H1 (cell line): ENCODE results near the gene EGFLAM. TPM values are rescaled to one million over a fixed set of nuclear protein-coding genes. Genes with fewer than 3 reads are reported as not detected.

Experiments used
- CTCF ChIA-PET: fragments of 300-600 bp; sonication (Branson Sonifier 250); formaldehyde crosslinking; loops from one replicate; lab custom pipeline; 2021; ENCODE audit not compliant: partially characterized antibody; lab: Charles Lee
- POLR2A ChIA-PET: fragments of 300-600 bp; sonication (Branson Sonifier 250); formaldehyde crosslinking; loops from one replicate; lab custom pipeline; 2021; ENCODE audit warnings: inconsistent platforms; ENCODE audit not compliant: partially characterized antibody; lab: Charles Lee
- DNase-seq, 2 experiments: peaks; one replicate each; pipeline versions ENCODE4 v3.0.0 to v3.0.0-alpha.2; 2010 to 2022; ENCODE audit warnings: low spot score in 2 of 2, low read depth in 1 of 2, mixed read lengths in 1 of 2
- FAIRE-seq: peaks from 2 replicates; lab custom pipeline; 2011; peaks lifted over from hg19 to GRCh38; lab: Jason Lieb, UNC
- H2AFZ ChIP-seq: 2 replicates; pipeline ENCODE4 v1.8.1; 2012; ENCODE audit warnings: low read length, inconsistent platforms
- H2AK5ac ChIP-seq: 2 replicates; pipeline ENCODE4 v1.6.1; 2013; ENCODE audit warnings: low read depth, low read length
- H2BK120ac ChIP-seq: replicated peaks from 2 replicates; pipeline ENCODE3; 2013; ENCODE audit warnings: low read depth, low read length, inconsistent platforms
- H2BK12ac ChIP-seq: 2 replicates; pipeline ENCODE4 v1.6.1; 2013; ENCODE audit warnings: low read depth, low read length
- H2BK15ac ChIP-seq: 2 replicates; pipeline ENCODE4 v1.6.1; 2013; ENCODE audit warnings: low read length
- H2BK20ac ChIP-seq: 2 replicates; pipeline ENCODE4 v1.6.1; 2013; ENCODE audit warnings: low read length
- H2BK5ac ChIP-seq: 2 replicates; pipeline ENCODE4 v1.6.1; 2013; ENCODE audit warnings: low read depth, low read length
- H3K14ac ChIP-seq: 2 replicates; pipeline ENCODE4 v1.6.1; 2013; ENCODE audit warnings: inconsistent platforms; ENCODE audit not compliant: insufficient read length
- H3K18ac ChIP-seq: 2 replicates; pipeline ENCODE4 v1.6.1; 2013; ENCODE audit warnings: low read length; ENCODE audit errors: extremely low read depth
- H3K23ac ChIP-seq: 2 replicates; pipeline ENCODE4 v1.6.1; 2013; ENCODE audit warnings: inconsistent platforms; ENCODE audit not compliant: insufficient read length
- H3K23me2 ChIP-seq: 2 replicates; pipeline ENCODE4 v1.6.1; 2013; ENCODE audit warnings: low read depth, low read length
- H3K27ac ChIP-seq: 2 replicates; pipeline ENCODE4 v1.6.1; 2011; ENCODE audit warnings: low read depth, low read length, inconsistent platforms
- H3K27me3 ChIP-seq, 4 experiments: replicated peaks in 1 of 4; 1 replicate in 1 of 4; 2 replicates in 3 of 4; pipeline versions ENCODE4 v1.6.1 to v1.8.1; 2011 to 2013; ENCODE audit warnings: low read length in 3 of 4, mild to moderate bottlenecking in 3 of 4, inconsistent platforms in 2 of 4, mixed read lengths in 2 of 4, moderate library complexity in 1 of 4; ENCODE audit not compliant: control insufficient read depth in 3 of 4, insufficient read depth in 3 of 4; ENCODE audit errors: extremely low read depth in 1 of 4
- H3K36me3 ChIP-seq, 4 experiments: 2 replicates each; pipeline versions ENCODE4 v1.6.1 to v1.8.1; 2011 to 2013; ENCODE audit warnings: mild to moderate bottlenecking in 4 of 4, low read length in 3 of 4, moderate library complexity in 2 of 4, control low read depth in 1 of 4, inconsistent platforms in 1 of 4; ENCODE audit not compliant: insufficient read depth in 4 of 4, control insufficient read depth in 2 of 4
- H3K4ac ChIP-seq: replicated peaks from 2 replicates; pipeline ENCODE3; 2013; ENCODE audit warnings: low read length, low read depth, mixed read lengths, inconsistent platforms; ENCODE audit not compliant: insufficient read length
- H3K4me1 ChIP-seq, 4 experiments: replicated peaks in 1 of 4; 1 replicate in 1 of 4; 2 replicates in 3 of 4; pipeline versions ENCODE4 v1.6.1 to v1.8.1; 2011 to 2013; ENCODE audit warnings: low read length in 3 of 4, inconsistent platforms in 2 of 4, mixed read lengths in 1 of 4; ENCODE audit not compliant: insufficient read depth in 4 of 4, control insufficient read depth in 3 of 4
- H3K4me2 ChIP-seq, 2 experiments: 2 replicates each; pipeline versions ENCODE4 v1.6.1 to v1.8.1; 2011 to 2013; ENCODE audit warnings: low read depth in 2 of 2, low read length in 2 of 2, control low read depth in 1 of 2, inconsistent platforms in 1 of 2, mild to moderate bottlenecking in 1 of 2; ENCODE audit not compliant: insufficient read depth in 1 of 2
- H3K4me3 ChIP-seq, 4 experiments: fragments of 200-600, 300-600 bp in 1 of 4; sonication (generic), shearing (Covaris generic), sonication (Bioruptor Twin) in 1 of 4; 2 replicates each; pipeline versions ENCODE4 v1.5.1 to v1.8.1; 2011 to 2016; ENCODE audit warnings: low read length in 4 of 4, low read depth in 3 of 4, control low read depth in 2 of 4, inconsistent platforms in 2 of 4, mild to moderate bottlenecking in 2 of 4, mixed read lengths in 1 of 4, moderate library complexity in 1 of 4; ENCODE audit not compliant: insufficient read depth in 2 of 4; ENCODE audit errors: extremely low read depth in 1 of 4
- H3K56ac ChIP-seq: replicated peaks from 2 replicates; pipeline ENCODE3; 2013; ENCODE audit warnings: low read depth, mild to moderate bottlenecking, mixed read lengths, low read length, inconsistent platforms; ENCODE audit not compliant: insufficient read length
- H3K79me1 ChIP-seq: 2 replicates; pipeline ENCODE4 v1.6.1; 2013; ENCODE audit warnings: low read depth, low read length, control low read depth
- H3K79me2 ChIP-seq, 2 experiments: 2 replicates each; pipeline versions ENCODE4 v1.6.1 to v1.8.1; 2012 to 2013; ENCODE audit warnings: low read length in 2 of 2, mild to moderate bottlenecking in 2 of 2, inconsistent platforms in 1 of 2; ENCODE audit not compliant: insufficient read depth in 2 of 2, control insufficient read depth in 1 of 2
- H3K9ac ChIP-seq, 4 experiments: replicated peaks in 1 of 4; 1 replicate in 1 of 4; 2 replicates in 3 of 4; pipeline versions ENCODE4 v1.6.1 to v1.8.1; 2011 to 2013; ENCODE audit warnings: low read depth in 3 of 4, low read length in 3 of 4, control low read depth in 2 of 4, mild to moderate bottlenecking in 2 of 4, moderate library complexity in 2 of 4, inconsistent platforms in 1 of 4; ENCODE audit errors: extremely low read depth in 1 of 4
- H3K9me3 ChIP-seq, 2 experiments: 2 replicates each; pipeline versions ENCODE4 v1.6.1 to v1.8.1; 2012 to 2013; ENCODE audit warnings: mild to moderate bottlenecking in 2 of 2, moderate library complexity in 2 of 2, control low read depth in 1 of 2, inconsistent platforms in 1 of 2, low read depth in 1 of 2, low read length in 1 of 2, mixed read lengths in 1 of 2; ENCODE audit not compliant: insufficient read depth in 2 of 2
- H4K20me1 ChIP-seq, 2 experiments: replicated peaks in 1 of 2; 2 replicates each; pipeline versions ENCODE3 to v1.8.1; 2011 to 2013; ENCODE audit warnings: inconsistent platforms in 2 of 2, low read length in 2 of 2, mild to moderate bottlenecking in 1 of 2; ENCODE audit not compliant: insufficient read depth in 2 of 2, control insufficient read depth in 1 of 2
- H4K5ac ChIP-seq: 2 replicates; pipeline ENCODE4 v1.6.1; 2013; ENCODE audit warnings: low read length, low read depth, mixed read lengths, inconsistent platforms; ENCODE audit not compliant: insufficient read length
- H4K8ac ChIP-seq: 2 replicates; pipeline ENCODE4 v1.8.0; 2013; ENCODE audit warnings: mild to moderate bottlenecking, moderate library complexity, low read length, inconsistent platforms; ENCODE audit not compliant: insufficient read depth; ENCODE audit errors: extremely low read depth
- H4K91ac ChIP-seq: replicated peaks from 2 replicates; pipeline ENCODE3; 2013; ENCODE audit warnings: low read length, mixed read lengths, inconsistent platforms; ENCODE audit not compliant: insufficient read length
- ASH2L ChIP-seq: fragments of 200-600, 300-600 bp; sonication (generic); IDR thresholded peaks from one replicate; pipeline ENCODE4 v1.7.1; 2017; ENCODE audit warnings: low read length
- CHD2 ChIP-seq: IDR thresholded peaks from 2 replicates; pipeline ENCODE4 v1.6.1; 2012; ENCODE audit warnings: low read length, improper control_type of control experiment
- CTCF ChIP-seq, 3 experiments: IDR thresholded peaks; 1 replicate in 2 of 3; 2 replicates in 1 of 3; pipeline versions ENCODE4 v1.5.1 to v1.6.1; 2011; ENCODE audit warnings: low read length in 3 of 3, mild to moderate bottlenecking in 3 of 3, inconsistent platforms in 2 of 3, low read depth in 1 of 3, moderate library complexity in 1 of 3; ENCODE audit not compliant: insufficient read depth in 1 of 3; ENCODE audit errors: control extremely low read depth in 1 of 3
- EP300 ChIP-seq, 2 experiments: IDR thresholded peaks; 1 replicate in 1 of 2; 2 replicates in 1 of 2; pipeline ENCODE4 v1.6.1; 2011 to 2012; ENCODE audit warnings: low read depth in 2 of 2, low read length in 2 of 2, mild to moderate bottlenecking in 2 of 2, borderline replicate concordance in 1 of 2, inconsistent platforms in 1 of 2, moderate library complexity in 1 of 2
- EZH2 ChIP-seq: fragments of 200-600 bp; sonication (generic); IDR thresholded peaks from 2 replicates; pipeline ENCODE4 v1.7.1; 2012; ENCODE audit warnings: low read depth, mild to moderate bottlenecking, moderate library complexity, low read length, inconsistent platforms; ENCODE audit not compliant: severe bottlenecking
- HDAC2 ChIP-seq, 2 experiments: fragments of 300-600 bp in 1 of 2; sonication (generic) in 1 of 2; IDR thresholded peaks; 2 replicates each; pipeline ENCODE4 v1.6.1; 2011 to 2012; ENCODE audit warnings: low read depth in 2 of 2, low read length in 2 of 2, mild to moderate bottlenecking in 2 of 2, moderate library complexity in 2 of 2, borderline replicate concordance in 1 of 2, inconsistent platforms in 1 of 2
- NRF1 ChIP-seq: IDR thresholded peaks from 2 replicates; pipeline ENCODE4 v1.6.1; 2011; ENCODE audit warnings: mild to moderate bottlenecking, low read depth, low read length, improper control_type of control experiment
- POLR2A ChIP-seq, 2 experiments: IDR thresholded peaks; 1 replicate in 1 of 2; 2 replicates in 1 of 2; pipeline ENCODE4 v1.6.1; 2011; ENCODE audit warnings: low read depth in 2 of 2, low read length in 2 of 2, mild to moderate bottlenecking in 2 of 2; ENCODE audit errors: control extremely low read depth in 1 of 2
- RXRA ChIP-seq: IDR thresholded peaks from 2 replicates; pipeline ENCODE4 v1.6.1; 2011; ENCODE audit warnings: low read depth, mild to moderate bottlenecking, low read length, moderate library complexity; ENCODE audit not compliant: insufficient read depth
- TCF12 ChIP-seq: IDR thresholded peaks from 2 replicates; pipeline ENCODE4 v1.6.1; 2011; ENCODE audit warnings: low read depth, mild to moderate bottlenecking, low read length
- WGBS, 2 experiments: shearing (Covaris generic) in 1 of 2; methylation state at CpG; one replicate each; pipeline versions ENCODE4 v1.1.6 to v1.1.7; 2013 to 2015; ENCODE audit warnings: low lambda C conversion rate in 2 of 2, mixed read lengths in 2 of 2, inconsistent platforms in 1 of 2, low coverage in 1 of 2, missing lambda C conversion rate in 1 of 2; ENCODE audit not compliant: insufficient replicate concordance in 2 of 2, insufficient coverage in 1 of 2, insufficient read length in 1 of 2; ENCODE audit errors: extremely low coverage in 1 of 2, missing lambda C conversion rate in 1 of 2; 5-methylcytosine and 5-hydroxymethylcytosine counted together
- polyA plus RNA-seq, 7 experiments: library from polyadenylated mRNA; depleted of rRNA in 3 of 7; stranded (reverse) in 5 of 7; unstranded in 2 of 7; fragments of >200 nt in 5 of 7; fragments of 200-250 nt in 2 of 7; gene quantifications; 1 replicate in 5 of 7; 2 replicates in 1 of 7; 4 replicates in 1 of 7; pipeline versions ENCODE4 v1.2.1 to v1.2.3, GENCODE V29; 2011 to 2013; ENCODE audit warnings: missing spikeins in 2 of 7, mixed read lengths in 2 of 7
- total RNA-seq: library from RNA; stranded (reverse); fragmentation: NEBNext Ultra II Directional; extraction: Animal tissue kit (Norgen Biotek cat#: 25700); gene quantifications from 2 replicates; pipeline ENCODE4 v1.2.1, GENCODE V29; 2021

EGFLAM gene
- total and polyA plus RNA-seq, 2 of the 8 experiments (the other 6 are each of a cell fraction or from before 2014, with no cell fraction given), result 0.20 to 0.24 TPM

DNA sequence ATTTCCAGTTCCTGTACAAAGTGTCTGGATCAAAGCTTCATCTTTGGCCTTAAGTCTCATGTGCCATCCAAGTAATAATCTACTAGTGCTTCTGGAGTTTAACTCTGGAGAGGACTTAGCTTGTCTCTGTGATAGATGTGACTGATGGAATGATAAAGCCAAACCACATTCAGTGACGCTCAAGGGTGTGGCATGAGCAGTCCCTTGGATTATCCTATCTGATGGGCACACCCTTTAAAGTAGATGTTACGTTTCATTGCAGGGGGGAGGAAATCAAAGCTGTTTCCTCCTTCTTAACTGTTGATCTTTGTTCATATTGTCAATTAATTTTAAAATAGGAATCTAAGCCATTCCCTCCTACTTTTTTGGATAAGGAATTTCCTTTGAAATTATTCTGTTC, 8.5 kb upstream of the EGFLAM start:
- Histone ChIP-seq H3K23me2 (no peaks in the 10 kb centered on the region; the same call in 1 of the 2 replicates), H3K14ac (no peak overlapping the region), H4K8ac (no peak overlapping the region), H2BK15ac (no peak overlapping the region), H2AFZ (no peak overlapping the region), H2BK120ac (no peak overlapping the region), H2BK5ac (no peak overlapping the region), H3K9ac (no peak overlapping the region), H3K4me3 (no peak overlapping the region), H3K23ac (no peak overlapping the region), H4K91ac (no peak overlapping the region), H3K27me3 (no peaks in the 10 kb centered on the region; a peak in 2 of 7 replicates), H3K18ac (no peak overlapping the region), H2BK12ac (no peak overlapping the region), H3K27ac (no peak overlapping the region), H3K36me3 (no peaks in the 10 kb centered on the region), H3K79me2 (no peaks in the 10 kb centered on the region), H3K4me2 (no peak overlapping the region), H3K56ac (no peak overlapping the region), H2BK20ac (no peak overlapping the region), H3K4me1 (no peaks in the 10 kb centered on the region), H3K9me3 (peaks cover 0 to 2% of the 10 kb centered on the region in 2 experiments; a peak in 1 of 4 replicates), H4K5ac (no peak overlapping the region), H2AK5ac (no peak overlapping the region), H3K79me1 (no peaks in the 10 kb centered on the region), H4K20me1 (no peaks in the 10 kb centered on the region), H3K4ac (no peak overlapping the region)
- CTCF ChIA-PET, result interaction anchor here (0.6 to 6.2 kb wide), 7 partner anchors 11 to 542 kb away, joined by 3 to 25 read pairs (median 3); no protein-coding TSS in a partner anchor
- FAIRE-seq, result no peak
- DNase-seq, result no peak
- whole genome bisulfite sequencing, 2 experiments, result 85% methylated on average over 2 of the region's 2 CpGs; no CpG with 5 or more reads in 1 of the 2 experiments
- TF ChIP-seq POLR2A (IDR thresholded peaks at IDR 0.05; ENCODE audit: control extremely low read depth in 1 of 2, low read depth in 2 of 2, low read length in 2 of 2) (no peak), EZH2 (no peak), HDAC2 (IDR thresholded peaks at IDR 0.05; ENCODE audit: borderline replicate concordance in 1 of 2, low read depth in 2 of 2, low read length in 2 of 2) (no peak), EP300 (IDR thresholded peaks at IDR 0.05; ENCODE audit: borderline replicate concordance in 1 of 2, low read depth in 2 of 2, low read length in 2 of 2) (no peak), CTCF (IDR thresholded peaks at IDR 0.05; ENCODE audit: control extremely low read depth in 1 of 3, insufficient read depth in 1 of 3, low read depth in 1 of 3, low read length in 3 of 3) (no peak), ASH2L (no peak), RXRA (no peak), NRF1 (no peak), TCF12 (no peak), CHD2 (no peak)
- POLR2A ChIA-PET, result no interaction called here
